ENCODE results near the gene ETV3.
"Not testable (repeated sequence)": the region's sequence is repeated elsewhere in the genome, so short reads cannot be mapped to it uniquely, and the experiment has no call there.

ETV3 gene

GRCh38 chr1:157101149-157101548, 37.0 kb downstream of the ETV3 start:
- H3K4me3 ChIP-seq (ENCODE audit: low read depth, low read length): no peak overlapping the region
- TF ChIP-seq MYC (IDR thresholded peaks at IDR 0.05; ENCODE audit: low read depth, low read length) (no peak), MAX (IDR thresholded peaks at IDR 0.05; ENCODE audit: low read depth, low read length) (no peak), POLR2A (IDR thresholded peaks at IDR 0.05; ENCODE audit: extremely low read depth, insufficient read length) (no peak), CTCF (IDR thresholded peaks at IDR 0.05; ENCODE audit: low read depth, low read length) (no peak)
- no peak for DNase-seq (ENCODE audit: low read depth)

- DNase-seq (ENCODE audit: low read depth): peak; percentile 65
- no peak within 1 kb of the TSS for H3K4me3 ChIP-seq (ENCODE audit: low read depth, low read length)
- TF ChIP-seq MYC (IDR thresholded peaks at IDR 0.05; ENCODE audit: low read depth, low read length) (no peak), MAX (IDR thresholded peaks at IDR 0.05; ENCODE audit: low read depth, low read length) (no peak), CTCF (IDR thresholded peaks at IDR 0.05; ENCODE audit: low read depth, low read length) (no peak), POLR2A (IDR thresholded peaks at IDR 0.05; ENCODE audit: extremely low read depth, insufficient read length) (no peak)
Measured at GRCh38 chr1:157099633-157100009, 38.6 kb downstream of the ETV3 start, which contains the start of gene ETV3L. ETV3L (minus strand) TSS chr1:157099808; CDS start chr1:157099523, 285 bp downstream.

- not testable (repeated sequence) for H3K4me3 ChIP-seq (ENCODE audit: low read depth, low read length); DNase-seq (ENCODE audit: low read depth)
Measured at GRCh38 chr1:157098987-157099632, 39.1 kb downstream of the ETV3 start.

- TF ChIP-seq CTCF (IDR thresholded peaks at IDR 0.05; ENCODE audit: low read depth, low read length) (no peak), MAX (IDR thresholded peaks at IDR 0.05; ENCODE audit: low read depth, low read length) (no peak), POLR2A (IDR thresholded peaks at IDR 0.05; ENCODE audit: extremely low read depth, insufficient read length) (no peak), MYC (IDR thresholded peaks at IDR 0.05; ENCODE audit: low read depth, low read length) (no peak)
- DNase-seq (ENCODE audit: low read depth): no peak
- no peak overlapping the region for H3K4me3 ChIP-seq (ENCODE audit: low read depth, low read length)
Measured at GRCh38 chr1:157098519-157098918, 39.7 kb downstream of the ETV3 start.

GRCh38 chr1:157097692-157098091, 40.5 kb downstream of the ETV3 start:
- DNase-seq (ENCODE audit: low read depth): no peak

GRCh38 chr1:157096881-157097280, 41.3 kb downstream of the ETV3 start:
- H3K4me3 ChIP-seq (ENCODE audit: low read depth, low read length): no peak overlapping the region
- no peak for DNase-seq (ENCODE audit: low read depth)
- no peak for TF ChIP-seq POLR2A (IDR thresholded peaks at IDR 0.05; ENCODE audit: extremely low read depth, insufficient read length)
- no peak for TF ChIP-seq MYC (IDR thresholded peaks at IDR 0.05; ENCODE audit: low read depth, low read length)
- TF ChIP-seq CTCF (IDR thresholded peaks at IDR 0.05; ENCODE audit: low read depth, low read length): no peak
- no peak for TF ChIP-seq MAX (IDR thresholded peaks at IDR 0.05; ENCODE audit: low read depth, low read length)

More at GRCh38 chr1:157097692-157098091, 40.5 kb downstream of the ETV3 start:
- TF ChIP-seq MAX (IDR thresholded peaks at IDR 0.05; ENCODE audit: low read depth, low read length) (no peak), MYC (IDR thresholded peaks at IDR 0.05; ENCODE audit: low read depth, low read length) (no peak), POLR2A (IDR thresholded peaks at IDR 0.05; ENCODE audit: extremely low read depth, insufficient read length) (no peak)
- H3K4me3 ChIP-seq (ENCODE audit: low read depth, low read length): no peak overlapping the region

All from NB4 (cell line).